Testis (tissue), 3 donors: ENCODE data around the gene KCNJ10. TPM values are rescaled to one million over a fixed set of nuclear protein-coding genes. Genes with fewer than 3 reads are reported as not detected.

Source experiments
- DNase-seq: peaks from one replicate; pipeline ENCODE4 v3.0.0-alpha.2; 2019
- H3K27ac ChIP-seq, 2 donors: fragments of 200-600 bp; sonication (generic); one replicate each; pipeline ENCODE4 v1.5.1; 2019
- H3K27me3 ChIP-seq: fragments of 200-600 bp; sonication (generic); one replicate; pipeline ENCODE4 v1.5.1; 2019
- H3K36me3 ChIP-seq: fragments of 200-600 bp; sonication (generic); one replicate; pipeline ENCODE4 v1.5.1; 2017; ENCODE audit warnings: low read depth; ENCODE audit errors: missing control alignments
- H3K4me1 ChIP-seq: fragments of 200-600 bp; sonication (generic); one replicate; pipeline ENCODE4 v1.5.1; 2019
- H3K4me3 ChIP-seq, 2 donors: fragments of 200-600 bp; sonication (generic); one replicate each; pipeline ENCODE4 v1.5.1; 2017 to 2019
- H3K9me3 ChIP-seq: fragments of 200-600 bp; sonication (generic); one replicate; pipeline ENCODE4 v1.5.1; 2017
- POLR2A ChIP-seq: fragments of 450-650 bp; IDR thresholded peaks from one replicate; pipeline ENCODE4 v1.6.1; 2017; ENCODE audit warnings: antibody characterized with exemption, mild to moderate bottlenecking, moderate library complexity
- WGBS, 2 donors: methylation state at CpG; one replicate each; pipeline ENCODE4 v1.1.5; 2018; 5-methylcytosine and 5-hydroxymethylcytosine counted together
- intact Hi-C: fragments of 100-400 bp; cut with DNase I; formaldehyde crosslinking; loops from one replicate; pipeline ENCODE4 v1.15.1; 2023; ENCODE audit warnings: low total_unique reads
- polyA plus RNA-seq: library from polyadenylated mRNA; stranded (reverse); fragments of 350-450 nt; fragmentation: Illumina TruSeq; extraction: RNeasy Lipid Tissue Mini Kit (QIAGEN cat#74804); gene quantifications from one replicate; pipeline ENCODE4 v1.2.3, GENCODE V29; 2014; ENCODE audit warnings: low read depth, low replicate concordance; ENCODE audit not compliant: insufficient read depth
- total RNA-seq, 2 donors: library from RNA; depleted of rRNA; stranded (reverse); fragments of >200 nt; gene quantifications; one replicate each; pipeline ENCODE4 v1.2.3, GENCODE V29; 2016
- TF ChIP-seq, protein P1 (sequence below), 3 experiments: fragments of 450-650 bp in 2 of 3; fragments of 200-600 bp in 1 of 3; sonication (generic) in 1 of 3; IDR thresholded peaks; one replicate each; pipeline ENCODE4 v1.5.1; 2016 to 2019; ENCODE audit warnings: antibody characterized with exemption in 3 of 3, mild to moderate bottlenecking in 2 of 3, moderate library complexity in 1 of 3

Gene KCNJ10
- total and polyA plus RNA-seq, 3 donors from 2014 or later: 0.79 to 1.9 (median 1.5) TPM

DNA sequence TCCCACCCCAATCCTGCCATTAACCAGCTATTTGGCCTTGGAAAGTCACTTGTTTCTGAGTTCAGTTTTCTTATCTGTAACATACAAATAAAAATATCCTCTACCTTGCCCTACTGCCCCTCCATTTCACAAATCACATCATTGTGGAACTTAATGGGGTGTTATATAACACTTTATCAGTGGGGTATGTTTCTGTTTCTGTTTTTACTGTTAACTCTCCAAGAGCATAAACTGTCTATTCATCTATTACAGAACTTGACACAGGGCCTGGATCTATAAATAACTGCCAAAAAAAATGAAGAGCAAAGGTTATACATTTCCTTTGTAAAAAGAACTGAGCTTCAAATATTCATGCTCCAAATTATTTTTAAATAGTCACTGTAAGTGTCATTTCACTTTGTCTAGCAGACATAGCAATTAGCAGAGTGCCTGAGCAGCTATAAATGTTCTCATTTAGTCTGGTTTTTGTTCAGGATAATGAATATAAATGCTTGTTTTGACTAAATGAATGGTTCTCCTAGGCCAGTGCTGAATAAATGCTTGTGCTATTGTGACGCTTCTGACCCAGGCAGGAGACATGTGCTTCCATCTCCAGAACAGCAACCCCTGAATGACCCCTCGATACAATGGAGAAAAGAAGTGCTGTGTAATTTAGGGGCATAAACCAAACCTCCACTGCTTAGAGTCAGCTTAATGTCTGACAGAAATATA lies 45.6 kb downstream of the KCNJ10 start:
- peaks cover 5% of the 10 kb centered on the region for H3K4me1 ChIP-seq
- TF ChIP-seq POLR2A: no peak
- TF ChIP-seq, protein P1, sequence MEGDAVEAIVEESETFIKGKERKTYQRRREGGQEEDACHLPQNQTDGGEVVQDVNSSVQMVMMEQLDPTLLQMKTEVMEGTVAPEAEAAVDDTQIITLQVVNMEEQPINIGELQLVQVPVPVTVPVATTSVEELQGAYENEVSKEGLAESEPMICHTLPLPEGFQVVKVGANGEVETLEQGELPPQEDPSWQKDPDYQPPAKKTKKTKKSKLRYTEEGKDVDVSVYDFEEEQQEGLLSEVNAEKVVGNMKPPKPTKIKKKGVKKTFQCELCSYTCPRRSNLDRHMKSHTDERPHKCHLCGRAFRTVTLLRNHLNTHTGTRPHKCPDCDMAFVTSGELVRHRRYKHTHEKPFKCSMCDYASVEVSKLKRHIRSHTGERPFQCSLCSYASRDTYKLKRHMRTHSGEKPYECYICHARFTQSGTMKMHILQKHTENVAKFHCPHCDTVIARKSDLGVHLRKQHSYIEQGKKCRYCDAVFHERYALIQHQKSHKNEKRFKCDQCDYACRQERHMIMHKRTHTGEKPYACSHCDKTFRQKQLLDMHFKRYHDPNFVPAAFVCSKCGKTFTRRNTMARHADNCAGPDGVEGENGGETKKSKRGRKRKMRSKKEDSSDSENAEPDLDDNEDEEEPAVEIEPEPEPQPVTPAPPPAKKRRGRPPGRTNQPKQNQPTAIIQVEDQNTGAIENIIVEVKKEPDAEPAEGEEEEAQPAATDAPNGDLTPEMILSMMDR (IDR thresholded peaks at IDR 0.05): no peak
- 35 to 63% methylated on average over 2 of the region's 2 CpGs for WGBS, 2 donors
- H3K27me3 ChIP-seq: no peaks in the 10 kb centered on the region
- DNase-seq: no peak
- no peak overlapping the region for H3K27ac ChIP-seq
- H3K9me3 ChIP-seq: no peaks in the 10 kb centered on the region
- H3K4me3 ChIP-seq: no peak overlapping the region
- intact Hi-C loops: no loop called here
- H3K36me3 ChIP-seq: no peaks in the 10 kb centered on the region

GRCh38 chr1:160022330-160023310 lies 47.3 kb downstream of the KCNJ10 start:
- Histone ChIP-seq H3K9me3 (no peaks in the 10 kb centered on the region), H3K27me3 (no peaks in the 10 kb centered on the region), H3K27ac (no peak overlapping the region), H3K4me3 (no peak overlapping the region), H3K36me3 (no peaks in the 10 kb centered on the region), H3K4me1 (peaks cover 5% of the 10 kb centered on the region)
- WGBS, 2 donors: 66 to 69% methylated on average over 6 of the region's 6 CpGs
- DNase-seq: no peak
- intact Hi-C loops: no loop called here
- TF ChIP-seq, protein P1 (IDR thresholded peaks at IDR 0.05): no peak
- TF ChIP-seq POLR2A: no peak

DNA sequence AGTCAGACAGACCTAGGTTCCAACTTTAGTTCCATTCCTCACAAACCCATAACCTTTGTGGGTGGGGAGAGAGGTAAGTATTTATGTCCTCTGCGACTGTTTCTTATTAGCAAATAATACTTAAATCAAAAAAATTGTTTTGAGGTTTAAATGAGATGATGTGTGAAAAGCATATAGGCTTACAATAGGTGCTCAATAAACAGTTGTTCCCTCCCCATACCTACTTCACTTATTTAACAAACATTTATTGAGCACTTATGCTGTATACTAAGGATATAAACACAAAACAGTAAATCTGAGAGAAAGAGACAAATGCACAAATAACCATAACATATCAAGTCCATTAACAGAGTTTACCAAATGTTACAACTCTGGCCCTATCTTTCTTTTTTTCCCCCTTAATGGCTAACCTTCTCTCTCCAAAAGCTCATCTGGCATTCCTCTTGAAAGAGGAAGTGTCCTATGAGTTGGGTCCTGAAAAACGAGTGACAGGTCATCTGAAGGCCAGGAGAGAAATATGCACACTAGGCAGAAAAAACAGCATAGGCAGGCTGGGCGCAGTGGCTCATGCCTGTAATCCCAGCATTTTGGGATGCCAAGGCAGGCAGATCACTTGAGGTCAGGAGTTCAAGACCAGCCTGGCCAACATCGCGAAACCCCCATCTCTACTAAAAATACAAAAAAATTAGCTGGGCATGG lies 48.4 kb downstream of the KCNJ10 start:
- no peak for TF ChIP-seq POLR2A
- TF ChIP-seq, protein P1 (IDR thresholded peaks at IDR 0.05): no peak
- Histone ChIP-seq H3K36me3 (no peaks in the 10 kb centered on the region), H3K4me3 (no peak overlapping the region), H3K4me1 (peaks cover 5% of the 10 kb centered on the region), H3K27me3 (no peaks in the 10 kb centered on the region), H3K27ac (no peak overlapping the region), H3K9me3 (no peaks in the 10 kb centered on the region)
- 83 to 85% methylated on average over 5 of the region's 5 CpGs for WGBS, 2 donors
- DNase-seq: no peak
- intact Hi-C loops: no loop called here

DNA sequence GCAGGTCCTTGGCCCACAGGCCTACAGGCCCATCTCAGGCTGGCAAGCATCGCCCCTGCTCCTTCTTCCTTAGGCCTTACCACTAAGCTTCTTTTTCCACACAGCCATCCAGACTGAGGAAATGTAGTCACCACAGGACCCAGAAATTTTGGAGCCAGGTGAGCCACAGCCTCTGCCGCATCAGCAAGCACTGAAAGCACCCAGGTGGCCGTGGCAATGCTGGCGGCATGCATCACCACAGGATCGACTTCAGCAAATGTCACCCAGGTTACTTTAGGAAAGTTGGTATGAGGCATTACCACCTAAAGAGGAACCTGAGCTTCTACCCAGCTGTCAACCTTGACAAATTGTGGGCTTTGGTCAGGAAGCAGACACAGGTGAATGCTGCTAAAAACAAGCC lies 49.8 kb downstream of the KCNJ10 start:
- intact Hi-C loops: no loop called here
- TF ChIP-seq POLR2A: no peak
- TF ChIP-seq, protein P1 (IDR thresholded peaks at IDR 0.05): no peak

More for the DNA sequence above, 49.8 kb downstream of the KCNJ10 start:
- DNase-seq: no peak
- Histone ChIP-seq H3K4me1 (peaks cover 5% of the 10 kb centered on the region), H3K27me3 (no peaks in the 10 kb centered on the region), H3K9me3 (no peaks in the 10 kb centered on the region), H3K36me3 (no peaks in the 10 kb centered on the region), H3K4me3 (no peak overlapping the region), H3K27ac (no peak overlapping the region)
- 90 to 95% methylated on average over 4 to 5 of the region's 5 CpGs for WGBS, 2 donors
